NCI-H526 treated with DMSO at 0.1 percent for 48 hours (cell line): ENCODE results near the gene METAP1.
"Not testable (repeated sequence)": the region's sequence is repeated elsewhere in the genome, so short reads cannot be mapped to it uniquely, and the experiment has no call there.

Experiments used
- DNase-seq: peaks from one replicate; lab custom pipeline; 2025; lab: John Stamatoyannopoulos, UW

METAP1 gene

DNA sequence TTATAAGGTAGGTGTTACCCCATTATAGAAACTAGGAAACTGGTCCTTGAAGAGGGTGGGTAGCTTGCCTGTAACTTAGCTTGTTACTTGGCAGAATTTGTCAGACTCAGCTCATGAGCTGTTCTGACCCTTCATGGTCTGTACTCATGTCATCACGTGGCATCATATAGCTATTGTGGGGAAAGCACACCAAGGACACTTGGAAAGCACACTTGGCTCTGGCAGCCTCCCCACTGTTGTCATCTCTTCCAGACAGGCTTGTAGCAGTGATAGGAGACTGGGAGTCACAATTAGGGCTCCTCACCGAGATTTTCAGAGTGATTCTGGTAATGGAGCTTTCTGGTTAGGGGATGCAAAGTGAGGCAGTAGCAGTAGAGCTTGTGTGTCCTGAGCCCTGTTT is 62.7 kb downstream of the METAP1 start:
- no peak for DNase-seq

DNA sequence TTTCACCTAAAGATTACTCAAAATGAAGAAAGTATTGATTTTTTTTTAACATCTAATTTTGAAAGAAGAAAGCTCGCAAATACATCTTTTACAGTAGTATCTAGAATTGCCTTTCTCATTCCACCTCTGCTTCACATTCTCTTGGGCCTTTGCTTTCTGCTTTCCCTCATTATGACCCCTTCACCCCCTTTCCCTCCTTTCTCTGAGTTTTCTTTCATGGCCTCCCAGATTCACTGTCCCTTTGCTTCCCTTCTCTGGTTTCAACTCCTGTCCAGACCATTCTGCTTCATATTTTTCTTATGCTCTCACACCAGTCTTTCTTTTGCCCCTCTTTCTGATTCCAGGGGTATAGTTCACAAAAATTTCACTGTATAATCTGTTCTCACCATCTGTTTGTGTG is 64.0 kb downstream of the METAP1 start:
- DNase-seq: no peak

DNA sequence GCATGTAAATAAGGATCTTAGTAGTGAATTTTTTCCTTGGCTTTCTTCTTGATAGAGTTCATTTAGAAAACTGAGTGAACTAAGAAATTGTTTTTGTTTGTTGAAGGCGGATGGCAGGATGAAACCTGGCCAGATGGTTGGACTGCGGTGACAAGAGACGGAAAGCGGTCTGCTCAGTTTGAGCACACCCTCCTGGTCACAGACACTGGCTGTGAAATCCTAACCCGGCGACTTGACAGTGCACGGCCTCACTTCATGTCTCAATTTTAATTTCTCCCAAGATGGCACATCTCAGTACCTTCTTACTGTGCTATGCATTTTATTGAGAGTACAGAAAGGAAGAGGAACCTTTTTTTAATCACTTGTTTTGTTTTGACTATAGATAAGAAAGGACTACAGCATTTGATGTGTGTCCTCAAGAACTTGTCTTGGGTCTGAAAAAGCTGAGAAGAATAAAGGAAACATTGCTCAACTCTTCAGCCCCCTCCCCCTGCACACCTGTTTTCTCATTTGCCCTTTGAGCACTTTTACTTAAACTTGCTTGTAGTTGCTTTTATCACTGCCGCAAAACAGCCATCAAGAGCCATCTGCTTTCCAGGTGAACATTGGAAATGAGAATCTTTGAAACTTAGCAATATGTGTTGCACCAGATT is 65.7 kb downstream of the METAP1 start:
- no peak for DNase-seq

DNA sequence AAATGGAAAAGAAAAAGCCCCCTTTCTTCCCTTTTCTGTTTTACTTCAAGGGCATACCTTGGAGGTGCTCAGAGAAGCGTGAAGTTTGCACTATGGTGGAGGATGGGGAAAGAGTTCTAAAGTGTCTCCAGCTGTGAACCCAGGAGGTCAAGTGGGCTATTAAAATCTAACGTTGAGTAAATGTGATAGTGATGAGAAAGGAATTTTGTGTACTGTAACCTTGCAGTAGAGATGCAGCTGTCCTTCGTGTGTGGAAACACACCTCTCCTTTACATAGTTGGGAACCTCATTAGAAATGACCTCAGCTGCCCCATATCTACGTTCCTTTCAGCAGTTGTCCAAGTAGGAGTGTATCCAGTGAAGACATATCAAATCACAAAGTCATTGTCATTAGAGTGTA is 66.6 kb downstream of the METAP1 start:
- DNase-seq: no peak

GRCh38 chr4:99065521-99065920 is 70.0 kb downstream of the METAP1 start:
- DNase-seq: not testable (repeated sequence)

DNA sequence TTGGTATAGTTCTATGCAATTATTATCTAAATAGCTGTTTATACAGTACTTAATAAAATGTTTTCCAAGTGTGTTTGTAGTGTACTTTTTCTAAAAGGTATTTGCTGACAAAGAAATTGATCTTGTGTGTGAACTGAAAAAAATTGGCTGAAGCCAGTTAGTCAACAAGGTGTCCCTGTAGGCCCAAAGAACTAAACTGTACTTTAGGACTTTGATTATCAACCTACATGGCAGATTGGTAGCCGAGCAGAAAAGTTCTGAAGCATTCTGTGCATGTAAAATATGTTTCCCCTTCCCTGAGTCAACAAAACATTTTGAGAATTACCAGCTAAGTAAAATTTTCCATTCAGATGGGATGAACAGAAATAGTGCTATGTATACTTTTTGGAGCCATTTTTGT is 72.1 kb downstream of the METAP1 start:
- DNase-seq: no peak

GRCh38 chr4:99071159-99071558 is 75.6 kb downstream of the METAP1 start:
- DNase-seq: no peak

DNA sequence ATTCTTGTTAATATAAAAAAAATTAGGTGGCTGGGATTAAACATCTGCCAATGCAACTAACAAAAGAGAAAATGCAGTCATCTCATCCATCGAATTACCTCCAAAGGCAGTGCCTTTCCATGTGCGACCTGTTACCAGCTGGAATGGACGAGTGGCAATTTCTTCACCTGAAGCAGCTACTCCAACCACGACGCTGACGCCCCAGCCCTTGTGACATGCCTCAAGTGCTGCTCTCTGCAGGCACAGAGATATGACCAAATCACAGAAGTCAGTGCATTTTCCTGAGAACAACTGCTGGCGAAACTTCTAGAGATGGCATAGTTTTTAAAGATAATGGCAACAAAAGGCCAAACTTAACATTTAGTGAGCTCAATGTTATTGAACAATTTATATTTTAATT is 79.3 kb downstream of the METAP1 start:
- no peak for DNase-seq

GRCh38 chr4:99076292-99076976 is 80.9 kb downstream of the METAP1 start:
- no peak for DNase-seq

DNA sequence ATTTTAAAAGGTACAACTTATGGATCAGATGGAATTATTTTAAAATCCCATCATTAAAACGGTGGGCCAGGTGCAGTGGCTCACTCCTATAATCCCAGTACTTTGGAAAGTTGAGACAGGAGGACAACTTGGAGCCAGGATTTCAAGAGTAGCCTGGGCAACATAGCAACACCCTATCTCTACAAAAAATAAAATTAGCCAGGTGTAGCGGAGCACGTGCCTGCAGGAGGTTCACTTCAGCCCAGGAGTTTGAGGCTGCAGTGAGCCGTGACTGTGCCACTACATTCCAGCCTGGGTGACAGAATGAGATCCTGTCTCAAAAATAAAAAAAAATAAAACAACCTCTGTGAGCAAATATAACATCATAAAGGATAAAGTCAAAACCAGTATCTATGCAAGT is 81.7 kb downstream of the METAP1 start:
- DNase-seq: no peak

DNA sequence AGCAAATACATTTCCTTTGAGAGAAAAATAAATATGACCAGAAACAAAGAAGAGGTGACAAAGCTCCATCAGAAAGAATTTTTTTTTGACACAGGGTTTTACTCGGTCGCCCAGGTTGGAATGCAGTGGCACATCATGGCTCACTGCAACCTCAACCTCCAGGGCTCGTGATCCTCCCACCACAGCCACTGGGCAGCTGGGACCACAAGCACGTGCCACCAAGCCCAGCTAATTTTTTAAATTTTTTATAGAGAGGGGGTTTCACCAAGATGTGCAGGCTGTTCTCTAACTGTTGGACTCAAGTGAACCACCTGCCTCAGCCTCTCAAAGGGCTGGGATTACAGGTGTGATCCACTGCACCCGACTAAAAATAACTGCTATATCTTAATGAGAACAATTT is 82.8 kb downstream of the METAP1 start:
- DNase-seq: no peak

DNA sequence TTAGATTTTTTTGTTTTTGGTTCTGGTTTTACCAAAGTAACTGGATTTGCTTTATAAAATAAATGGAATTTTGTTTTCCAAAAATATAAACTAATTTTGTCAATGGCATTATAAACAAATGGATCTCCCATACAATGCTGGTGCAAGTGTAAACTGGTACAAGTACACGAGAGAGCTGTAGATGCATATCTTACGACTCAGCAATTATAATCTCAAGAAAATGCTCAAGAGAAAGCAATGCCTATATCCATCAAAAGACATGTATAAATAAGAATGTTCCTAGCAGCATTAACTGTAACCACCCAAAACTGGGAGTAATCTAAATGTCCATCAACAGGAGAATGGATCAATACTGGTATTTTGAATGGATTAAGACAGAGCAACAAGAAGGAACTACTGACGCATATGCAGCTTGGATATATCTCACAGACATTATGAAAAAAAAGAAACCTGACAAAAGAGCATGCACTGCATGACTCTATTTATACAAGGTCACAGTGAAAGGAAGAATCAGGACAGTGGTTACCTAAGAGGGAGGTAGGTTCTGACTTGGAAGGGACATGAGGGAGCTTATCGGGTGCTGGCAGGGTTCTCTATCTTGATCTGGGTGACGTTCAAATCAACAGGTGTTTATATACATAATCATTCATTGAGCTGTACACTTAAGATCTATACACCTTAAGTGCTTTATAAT is 83.6 kb downstream of the METAP1 start:
- no peak for DNase-seq

- no peak for DNase-seq
These were observed 84.2 kb downstream of the METAP1 start for GRCh38 chr4:99079625-99080295.

GRCh38 chr4:99080869-99081268 is 85.3 kb downstream of the METAP1 start:
- not testable (repeated sequence) for DNase-seq

- DNase-seq: no peak
These were observed 86.7 kb downstream of the METAP1 start for GRCh38 chr4:99082192-99082591.

- no peak for DNase-seq
These were observed 89.1 kb downstream of the METAP1 start for GRCh38 chr4:99084595-99084994.

DNA sequence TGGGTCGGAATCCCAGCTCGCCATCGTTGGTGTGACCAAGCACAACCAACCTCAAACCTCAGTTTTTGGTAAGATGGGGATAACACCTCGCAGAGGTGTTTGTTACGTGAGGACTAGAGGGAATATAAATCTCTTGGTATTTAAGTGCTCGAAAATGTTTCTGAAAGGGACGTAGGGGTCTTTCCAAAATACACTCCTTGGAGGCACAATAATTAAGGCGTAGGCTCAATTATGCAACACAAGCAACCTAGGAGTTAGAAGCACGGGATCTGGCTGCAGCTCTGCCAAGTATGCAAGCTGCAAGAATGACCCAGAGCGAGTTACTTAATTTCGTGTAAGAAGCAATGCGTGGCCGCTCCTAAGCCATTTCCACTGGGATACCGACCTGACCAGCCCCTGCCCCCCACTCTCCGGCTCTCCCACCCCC is 92.5 kb downstream of the METAP1 start:
- DNase-seq: peak; percentile 32

- DNase-seq: peak; percentile 58
These were observed 93.2 kb downstream of the METAP1 start, which contains the start of gene ADH5 for GRCh38 chr4:99088481-99089365. Gene ADH5, minus strand, starts transcription at chr4:99088788. Its CDS starts 88 bp downstream, at chr4:99088700.

GRCh38 chr4:99090481-99091215 is 95.1 kb downstream of the METAP1 start:
- no peak for DNase-seq

DNA sequence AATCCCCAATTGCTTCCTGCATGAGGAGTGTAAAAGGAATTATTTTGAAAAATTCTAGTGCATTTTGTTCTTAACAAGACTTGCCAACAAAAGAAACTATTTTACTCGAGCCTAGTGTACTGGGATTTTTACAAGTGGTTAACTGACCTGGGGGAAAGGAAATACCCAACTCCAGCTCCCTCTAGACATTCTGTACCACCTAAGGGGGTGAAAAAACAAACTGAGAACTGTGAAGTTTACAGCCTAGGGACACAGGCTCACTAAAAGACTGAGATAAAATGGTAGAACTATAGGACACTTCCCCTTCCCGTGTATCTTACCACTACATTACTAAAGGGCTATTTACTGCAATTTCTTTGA is 95.7 kb downstream of the METAP1 start:
- DNase-seq: no peak

- DNase-seq: not testable (repeated sequence)
These were observed 96.3 kb downstream of the METAP1 start for GRCh38 chr4:99091841-99092240.
